Mesenchymal stem cell (in vitro differentiated cells and primary cell): ENCODE results near the gene NLE1.
A peak's percentile ranks its signal among the peaks of the same experiment; 100 is the strongest.

Experiments used
- DNase-seq: peaks from one replicate; pipeline ENCODE4 v3.0.0-alpha.2; 2013
- H2AFZ ChIP-seq: one replicate; pipeline ENCODE4 v1.6.1; 2013; ENCODE audit warnings: low read depth, mild to moderate bottlenecking, control low read depth, inconsistent platforms, low read length, moderate library complexity
- H2AK5ac ChIP-seq: 2 replicates; pipeline ENCODE4 v1.6.1; 2013; ENCODE audit warnings: low read length, moderate library complexity, mild to moderate bottlenecking, inconsistent platforms; ENCODE audit not compliant: severe bottlenecking
- H2BK120ac ChIP-seq: one replicate; pipeline ENCODE4 v1.6.1; 2013; ENCODE audit warnings: low read depth, mild to moderate bottlenecking, inconsistent platforms, low read length, moderate library complexity
- H2BK12ac ChIP-seq, 2 experiments: one replicate each; pipeline ENCODE4 v1.6.1; 2013; ENCODE audit warnings: inconsistent platforms in 2 of 2, low read length in 2 of 2, mild to moderate bottlenecking in 2 of 2, moderate library complexity in 2 of 2, control low read depth in 1 of 2
- H2BK15ac ChIP-seq: one replicate; pipeline ENCODE4 v1.6.1; 2013; ENCODE audit warnings: mild to moderate bottlenecking, low read depth, inconsistent platforms; ENCODE audit not compliant: poor library complexity, severe bottlenecking
- H2BK5ac ChIP-seq: 2 replicates; pipeline ENCODE4 v1.6.1; 2013; ENCODE audit warnings: low read depth, mild to moderate bottlenecking, low read length, control low read depth, inconsistent platforms; ENCODE audit not compliant: poor library complexity, severe bottlenecking
- H3K14ac ChIP-seq, 2 experiments: one replicate each; pipeline ENCODE4 v1.6.1; 2013; ENCODE audit warnings: inconsistent platforms in 2 of 2, low read length in 2 of 2, control low read depth in 1 of 2, mild to moderate bottlenecking in 1 of 2, moderate library complexity in 1 of 2
- H3K18ac ChIP-seq, 2 experiments: one replicate each; pipeline ENCODE4 v1.6.1; 2013; ENCODE audit warnings: inconsistent platforms in 2 of 2, low read length in 2 of 2, control low read depth in 1 of 2, low read depth in 1 of 2, mild to moderate bottlenecking in 1 of 2
- H3K23ac ChIP-seq, 2 experiments: one replicate each; pipeline ENCODE4 v1.6.1; 2013; ENCODE audit warnings: inconsistent platforms in 2 of 2, low read length in 2 of 2, mild to moderate bottlenecking in 2 of 2, moderate library complexity in 2 of 2, control low read depth in 1 of 2
- H3K27ac ChIP-seq: 2 replicates; pipeline ENCODE4 v1.5.1; 2013; ENCODE audit warnings: mild to moderate bottlenecking, moderate library complexity, low read length, control low read depth, inconsistent platforms; ENCODE audit not compliant: poor library complexity, severe bottlenecking
- H3K27me3 ChIP-seq, 2 experiments: 2 replicates each; pipeline versions ENCODE4 v1.6.1 to v1.7.0; 2013; ENCODE audit warnings: low read length in 2 of 2, mild to moderate bottlenecking in 2 of 2, moderate library complexity in 2 of 2, control low read depth in 1 of 2, inconsistent platforms in 1 of 2; ENCODE audit not compliant: control insufficient read depth in 1 of 2, insufficient read depth in 1 of 2
- H3K36me3 ChIP-seq, 2 experiments: 2 replicates each; pipeline versions ENCODE4 v1.6.1 to v1.7.0; 2013; ENCODE audit warnings: low read length in 2 of 2, control low read depth in 1 of 2, inconsistent platforms in 1 of 2, low read depth in 1 of 2, mild to moderate bottlenecking in 1 of 2; ENCODE audit not compliant: insufficient read depth in 2 of 2, control insufficient read depth in 1 of 2
- H3K4ac ChIP-seq, 2 experiments: one replicate each; pipeline ENCODE4 v1.6.1; 2013; ENCODE audit warnings: inconsistent platforms in 2 of 2, low read length in 2 of 2, mild to moderate bottlenecking in 2 of 2, moderate library complexity in 2 of 2, control low read depth in 1 of 2, low read depth in 1 of 2
- H3K4me1 ChIP-seq: 2 replicates; pipeline ENCODE4 v1.6.1; 2013; ENCODE audit warnings: low read depth, low read length, control low read depth; ENCODE audit not compliant: control insufficient read depth, insufficient read depth
- H3K4me2 ChIP-seq: 2 replicates; pipeline ENCODE4 v1.6.1; 2013; ENCODE audit warnings: low read length, mild to moderate bottlenecking, inconsistent platforms; ENCODE audit not compliant: poor library complexity, severe bottlenecking
- H3K4me3 ChIP-seq, 2 experiments: 2 replicates each; pipeline versions ENCODE4 v1.5.1 to v1.7.0; 2013; ENCODE audit warnings: low read length in 2 of 2, mild to moderate bottlenecking in 2 of 2, control low read depth in 1 of 2, low read depth in 1 of 2; ENCODE audit not compliant: insufficient read depth in 1 of 2
- H3K79me1 ChIP-seq: replicated peaks from 2 replicates; pipeline ENCODE4 v1.6.1; 2013; ENCODE audit warnings: mild to moderate bottlenecking, control low read depth, low read length, inconsistent platforms; ENCODE audit not compliant: poor library complexity, severe bottlenecking
- H3K9ac ChIP-seq: 2 replicates; pipeline ENCODE4 v1.7.0; 2013; ENCODE audit warnings: mild to moderate bottlenecking, low read length, moderate library complexity
- H3K9me3 ChIP-seq: 2 replicates; pipeline ENCODE4 v1.7.0; 2013; ENCODE audit warnings: mild to moderate bottlenecking, low read length; ENCODE audit not compliant: control insufficient read depth
- H4K8ac ChIP-seq: one replicate; pipeline ENCODE4 v1.6.1; 2013; ENCODE audit warnings: inconsistent platforms, mild to moderate bottlenecking, low read length, moderate library complexity
- H4K91ac ChIP-seq: one replicate; pipeline ENCODE4 v1.6.1; 2013; ENCODE audit warnings: mild to moderate bottlenecking, low read length, inconsistent platforms
- WGBS: methylation state at CpG from one replicate; pipeline ENCODE4 v1.1.7; 2013; ENCODE audit warnings: mixed read lengths; 5-methylcytosine and 5-hydroxymethylcytosine counted together

Gene NLE1

DNA sequence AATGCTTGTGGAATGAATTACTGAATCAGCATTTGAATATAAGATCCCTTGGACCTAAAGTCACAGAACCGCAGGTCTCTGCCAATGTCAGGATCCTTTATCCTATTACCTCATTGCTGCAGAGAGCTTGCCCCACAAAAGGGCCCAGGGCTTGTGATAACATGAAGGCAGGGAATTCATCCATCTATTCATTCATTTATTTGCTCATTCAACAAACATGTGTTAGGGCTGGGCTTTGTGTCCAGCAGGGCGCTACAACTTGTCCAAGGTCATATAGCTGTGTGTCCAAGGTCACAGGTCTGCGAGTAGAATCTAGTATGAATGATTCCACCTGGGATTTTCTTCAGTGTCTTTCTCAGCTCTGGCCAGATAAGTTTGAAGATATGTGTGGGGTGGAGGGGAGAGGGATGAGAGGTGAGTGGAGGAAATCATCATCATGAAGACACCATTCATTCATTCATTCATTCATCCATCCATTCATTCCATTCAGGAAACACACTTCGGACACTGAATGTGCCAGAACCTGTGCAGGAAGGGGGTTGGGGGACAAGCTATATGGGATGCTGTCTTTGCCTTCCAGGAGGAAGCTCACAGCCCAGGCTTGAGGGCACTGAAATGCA is 4.2 kb upstream of the NLE1 start:
- no peak overlapping the region for H3K4me3 ChIP-seq
- H3K9me3 ChIP-seq = no peaks in the 10 kb centered on the region
- no peak overlapping the region for H2AK5ac ChIP-seq
- no peak overlapping the region for H4K91ac ChIP-seq
- H2AFZ ChIP-seq = no peak overlapping the region
- H3K23ac ChIP-seq = peak overlapping the region in 1 of 2 experiments; percentile 50
- H3K9ac ChIP-seq = no peak overlapping the region
- H3K4me1 ChIP-seq = no peaks in the 10 kb centered on the region
- H3K4ac ChIP-seq = no peak overlapping the region
- peaks cover 5% of the 10 kb centered on the region for H3K79me1 ChIP-seq
- no peak overlapping the region for H3K14ac ChIP-seq
- no peaks in the 10 kb centered on the region for H3K36me3 ChIP-seq
- H2BK12ac ChIP-seq = no peak overlapping the region
- no peak overlapping the region for H2BK120ac ChIP-seq
- H3K27me3 ChIP-seq = peaks cover 28 to 36% of the 10 kb centered on the region in 2 experiments
- H3K27ac ChIP-seq = no peak overlapping the region
- no peak overlapping the region for H2BK5ac ChIP-seq
- 82% methylated on average over 4 of the region's 4 CpGs for WGBS
- H2BK15ac ChIP-seq = no peak overlapping the region
- no peak overlapping the region for H3K4me2 ChIP-seq
- no peak overlapping the region for H4K8ac ChIP-seq
- H3K18ac ChIP-seq = no peak overlapping the region
- no peak for DNase-seq

GRCh38 chr17:35144840-35145239 is 2.7 kb upstream of the NLE1 start:
- no peak overlapping the region for H2BK120ac ChIP-seq
- H2BK12ac ChIP-seq = no peak overlapping the region
- no peak overlapping the region for H3K27ac ChIP-seq
- H3K36me3 ChIP-seq = peaks cover under 1 to 2% of the 10 kb centered on the region in 2 experiments
- H3K4ac ChIP-seq = no peak overlapping the region
- H2BK5ac ChIP-seq = no peak overlapping the region
- 80% methylated on average over 3 of the region's 4 CpGs for WGBS
- no peak for DNase-seq
- H2AFZ ChIP-seq = no peak overlapping the region
- H3K4me3 ChIP-seq = no peak overlapping the region
- no peak overlapping the region for H2BK15ac ChIP-seq
- no peak overlapping the region for H3K9ac ChIP-seq
- no peak overlapping the region for H4K8ac ChIP-seq
- no peaks in the 10 kb centered on the region for H3K9me3 ChIP-seq
- peaks cover 8% of the 10 kb centered on the region for H3K79me1 ChIP-seq
- H3K4me2 ChIP-seq = no peak overlapping the region
- H3K27me3 ChIP-seq = peaks cover 28 to 32% of the 10 kb centered on the region in 2 experiments
- no peak overlapping the region for H3K23ac ChIP-seq
- peaks cover 4% of the 10 kb centered on the region for H3K4me1 ChIP-seq
- H4K91ac ChIP-seq = no peak overlapping the region
- no peak overlapping the region for H3K14ac ChIP-seq
- H2AK5ac ChIP-seq = no peak overlapping the region
- no peak overlapping the region for H3K18ac ChIP-seq

DNA sequence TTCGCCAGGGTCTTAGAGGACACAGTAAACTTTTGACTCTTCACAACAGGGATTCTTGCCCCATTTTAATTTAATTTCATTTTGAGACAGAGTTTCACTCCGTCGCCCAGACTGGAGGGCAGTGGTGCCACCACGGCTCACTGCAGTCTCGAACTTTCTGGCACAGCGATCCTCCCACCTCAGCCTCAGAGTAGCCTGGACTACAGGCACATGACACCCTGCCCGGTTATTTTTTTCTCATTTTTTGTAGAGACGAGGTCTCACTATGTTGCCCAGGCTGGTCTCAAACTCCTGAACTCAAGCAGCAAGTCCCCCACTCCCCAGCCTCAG is 329 bp upstream of the NLE1 start:
- Histone ChIP-seq H3K4me2 (no peak overlapping the region), H3K27ac (no peak overlapping the region), H2BK15ac (no peak overlapping the region), H3K18ac (no peak overlapping the region), H3K4ac (no peak overlapping the region), H2BK120ac (no peak overlapping the region), H3K27me3 (peaks cover 12 to 13% of the 10 kb centered on the region in 2 experiments), H2BK12ac (no peak overlapping the region), H3K14ac (no peak overlapping the region), H2AFZ (no peak overlapping the region), H3K4me1 (peaks cover 6% of the 10 kb centered on the region), H4K91ac (no peak overlapping the region), H3K4me3 (peak overlapping the region in 1 of 2 experiments; percentile 99), H2AK5ac (no peak overlapping the region), H4K8ac (no peak overlapping the region), H2BK5ac (no peak overlapping the region), H3K36me3 (peaks cover 22 to 23% of the 10 kb centered on the region in 2 experiments), H3K9ac (peak overlapping the region; percentile 92), H3K79me1 (peaks cover 23% of the 10 kb centered on the region), H3K23ac (no peak overlapping the region), H3K9me3 (no peaks in the 10 kb centered on the region)
- 67% methylated on average over 8 of the region's 8 CpGs for WGBS
- DNase-seq = no peak

DNA sequence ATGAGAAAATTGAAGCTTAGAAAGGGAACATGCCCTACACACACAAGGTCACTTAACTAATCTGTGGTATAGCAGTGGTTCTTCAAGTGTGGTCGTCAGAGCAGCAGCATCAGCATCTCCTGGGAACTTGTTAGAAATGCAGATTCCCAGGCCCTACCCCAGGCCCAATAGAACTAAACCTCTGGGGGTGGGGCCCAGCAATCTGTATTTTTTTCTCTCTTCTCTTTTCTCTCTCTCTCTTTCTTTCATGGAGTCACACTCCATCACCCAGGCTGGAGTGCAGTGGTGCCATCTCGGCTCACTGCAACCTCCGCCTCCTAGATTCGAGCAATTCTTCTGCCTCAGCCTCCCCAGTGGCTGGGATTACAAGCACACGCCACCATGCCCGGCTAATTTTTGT is 3.9 kb downstream of the NLE1 start:
- Histone ChIP-seq H3K27me3 (no peaks in the 10 kb centered on the region), H3K4ac (no peak overlapping the region), H2BK12ac (no peak overlapping the region), H3K4me2 (no peak overlapping the region), H2BK5ac (no peak overlapping the region), H2AFZ (no peak overlapping the region), H3K4me3 (no peak overlapping the region), H3K9ac (no peak overlapping the region), H4K91ac (no peak overlapping the region), H3K9me3 (no peaks in the 10 kb centered on the region), H2AK5ac (no peak overlapping the region), H2BK15ac (no peak overlapping the region), H4K8ac (no peak overlapping the region), H2BK120ac (no peak overlapping the region), H3K36me3 (peaks cover 60 to 65% of the 10 kb centered on the region in 2 experiments), H3K14ac (no peak overlapping the region), H3K4me1 (peaks cover 6% of the 10 kb centered on the region), H3K23ac (no peak overlapping the region), H3K18ac (no peak overlapping the region), H3K79me1 (peaks cover 35% of the 10 kb centered on the region), H3K27ac (no peak overlapping the region)
- 97% methylated on average over 6 of the region's 6 CpGs for WGBS
- no peak for DNase-seq
